GM21390 (cell line): ENCODE measurements around the gene ZNF524.

ENCODE experiments used
- ATAC-seq: cut with Tn5 transposase; IDR thresholded peaks from one replicate; pipeline ENCODE4 v1.9.1; 2021; ENCODE audit not compliant: unreplicated experiment

The ZNF524 gene

GRCh38 chr19:55601084-55601483 is 996 bp downstream of the ZNF524 start:
- ATAC-seq, result no peak

GRCh38 chr19:55602104-55603001 is 2.3 kb downstream of the ZNF524 start:
- no peak for ATAC-seq

GRCh38 chr19:55603115-55603514 is 3.0 kb downstream of the ZNF524 start:
- no peak for ATAC-seq

- ATAC-seq, result no peak
Measured at GRCh38 chr19:55603581-55604292, 3.6 kb downstream of the ZNF524 start.

GRCh38 chr19:55605207-55605636 is 5.1 kb downstream of the ZNF524 start:
- peak; percentile 60 for ATAC-seq

- peak; percentile 36 for ATAC-seq
Measured at GRCh38 chr19:55605637-55606470, 5.8 kb downstream of the ZNF524 start, which contains the start of gene ZNF865. Gene ZNF865, plus strand, starts transcription at chr19:55605647. Its CDS starts 7,972 bp downstream, at chr19:55613619.

GRCh38 chr19:55606471-55606787 is 6.3 kb downstream of the ZNF524 start:
- no peak for ATAC-seq

GRCh38 chr19:55606817-55607216 is 6.7 kb downstream of the ZNF524 start:
- no peak for ATAC-seq

- no peak for ATAC-seq
Measured at GRCh38 chr19:55609326-55609725, 9.2 kb downstream of the ZNF524 start.

GRCh38 chr19:55611300-55611982 is 11.4 kb downstream of the ZNF524 start:
- ATAC-seq, result no peak

GRCh38 chr19:55611983-55612645 is 12.0 kb downstream of the ZNF524 start:
- no peak for ATAC-seq

GRCh38 chr19:55613396-55613795 is 13.3 kb downstream of the ZNF524 start:
- no peak for ATAC-seq

GRCh38 chr19:55613930-55614710 is 14.0 kb downstream of the ZNF524 start:
- no peak for ATAC-seq

- no peak for ATAC-seq
Measured at GRCh38 chr19:55614711-55615542, 14.8 kb downstream of the ZNF524 start.

- ATAC-seq, result no peak
Measured at GRCh38 chr19:55615543-55616394, 15.7 kb downstream of the ZNF524 start.

- no peak for ATAC-seq
Measured at GRCh38 chr19:55616395-55616875, 16.3 kb downstream of the ZNF524 start.

- no peak for ATAC-seq
Measured at GRCh38 chr19:55617426-55617825, 17.3 kb downstream of the ZNF524 start.
